DND-41 (cell line): Measurements from ENCODE around the gene MRPL58.

ENCODE experiments used
- CTCF ChIP-seq: IDR thresholded peaks from 2 replicates; pipeline ENCODE4 v1.5.1; 2012; ENCODE audit warnings: borderline replicate concordance, low read length, moderate library complexity, mild to moderate bottlenecking; ENCODE audit not compliant: poor library complexity, severe bottlenecking; ENCODE audit errors: extremely low read depth
- EZH2 ChIP-seq: IDR thresholded peaks from 3 replicates; pipeline ENCODE4 v1.6.1; 2012; ENCODE audit warnings: borderline replicate concordance, low read depth, mild to moderate bottlenecking, moderate library complexity, low read length, inconsistent platforms; ENCODE audit not compliant: severe bottlenecking

GRCh38 chr17:75064040-75064439 lies 51.6 kb downstream of the MRPL58 start:
- TF ChIP-seq CTCF (no peak), EZH2 (no peak)
